T1000 (cell line): ENCODE measurements around the gene NOSIP.

Experiments
- DNase-seq: peaks from one replicate; lab custom pipeline; 2025; ENCODE audit warnings: mixed read lengths; lab: John Stamatoyannopoulos, UW

Gene NOSIP

DNA sequence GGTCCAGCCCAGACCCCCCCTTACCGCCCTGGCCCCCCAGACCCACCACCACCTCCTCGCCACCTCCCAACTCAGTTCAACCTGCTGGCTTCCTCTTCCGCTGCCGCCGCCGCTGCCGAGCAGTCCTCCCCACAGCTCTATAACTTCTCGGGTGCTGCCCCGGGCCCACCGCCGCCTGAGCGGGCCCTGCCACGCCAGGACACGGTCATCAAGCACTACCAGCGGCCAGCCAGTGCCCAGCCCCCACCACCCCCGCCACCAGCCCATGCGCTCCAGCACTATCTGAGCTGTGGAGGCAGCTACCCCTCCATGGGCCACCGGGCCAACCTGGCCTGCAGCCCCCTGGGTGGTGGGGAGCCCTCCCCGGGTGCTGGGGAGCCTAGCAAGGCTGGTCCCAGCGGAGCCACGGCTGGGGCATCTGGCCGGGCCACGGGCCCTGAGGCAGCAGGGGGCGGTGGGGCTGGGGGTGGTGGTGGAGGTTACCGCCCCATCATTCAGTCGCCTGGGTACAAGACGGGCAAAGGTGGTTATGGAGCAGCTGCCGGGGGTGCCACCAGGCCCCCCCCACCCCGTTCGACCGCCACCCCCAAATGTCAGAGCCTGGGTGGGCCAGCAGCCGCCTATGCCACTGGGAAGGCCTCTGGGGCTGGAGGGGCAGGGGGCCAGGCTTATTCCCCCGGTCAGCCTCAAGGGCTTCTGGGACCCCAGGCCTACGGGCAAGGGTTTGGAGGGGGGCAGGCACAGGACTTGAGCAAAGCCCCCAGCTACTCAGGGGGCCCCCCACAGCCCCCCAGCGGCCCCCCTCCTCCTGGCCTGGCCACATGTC, 14.8 kb upstream of the NOSIP start:
- no peak for DNase-seq

DNA sequence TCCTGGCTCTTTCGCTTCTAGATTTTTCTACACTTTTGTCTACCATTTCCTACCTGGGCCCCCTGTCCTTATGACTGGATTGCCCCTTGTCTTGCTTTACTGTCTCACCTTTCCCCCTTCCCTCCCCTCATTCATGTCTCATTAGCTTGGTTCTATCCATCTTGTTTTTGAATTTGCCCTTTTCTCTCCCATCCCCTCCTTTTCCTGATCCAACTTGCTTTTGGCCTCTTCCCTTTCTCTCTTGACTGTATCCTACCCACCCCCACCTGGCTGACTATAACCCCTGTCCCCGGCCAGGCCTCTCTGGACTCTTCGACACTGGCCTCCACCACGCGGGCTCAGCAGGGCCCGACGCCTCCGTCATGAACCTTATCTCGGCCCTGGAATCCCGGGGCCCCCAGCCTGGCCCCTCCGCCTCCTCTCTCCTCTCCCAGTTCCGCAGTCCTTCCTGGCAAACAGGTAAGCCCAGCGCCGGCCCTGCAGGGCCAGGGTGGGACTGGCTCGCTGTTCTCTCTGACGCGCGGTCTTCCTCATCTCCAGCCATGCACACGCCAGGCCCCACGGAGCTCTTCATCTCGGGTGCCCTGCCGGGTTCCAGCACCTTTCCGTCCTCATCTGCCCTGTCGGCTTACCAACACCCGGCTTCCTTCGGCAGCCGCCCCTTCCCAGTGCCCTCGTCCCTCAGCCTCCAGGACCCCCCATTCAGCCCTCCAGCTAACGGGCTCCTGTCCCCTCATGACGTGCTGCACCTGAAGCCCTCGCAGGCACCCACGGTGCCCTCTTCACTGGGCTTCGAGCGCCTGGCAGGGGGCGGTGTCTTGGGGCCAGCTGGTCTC, 14.0 kb upstream of the NOSIP start:
- DNase-seq, result no peak

DNA sequence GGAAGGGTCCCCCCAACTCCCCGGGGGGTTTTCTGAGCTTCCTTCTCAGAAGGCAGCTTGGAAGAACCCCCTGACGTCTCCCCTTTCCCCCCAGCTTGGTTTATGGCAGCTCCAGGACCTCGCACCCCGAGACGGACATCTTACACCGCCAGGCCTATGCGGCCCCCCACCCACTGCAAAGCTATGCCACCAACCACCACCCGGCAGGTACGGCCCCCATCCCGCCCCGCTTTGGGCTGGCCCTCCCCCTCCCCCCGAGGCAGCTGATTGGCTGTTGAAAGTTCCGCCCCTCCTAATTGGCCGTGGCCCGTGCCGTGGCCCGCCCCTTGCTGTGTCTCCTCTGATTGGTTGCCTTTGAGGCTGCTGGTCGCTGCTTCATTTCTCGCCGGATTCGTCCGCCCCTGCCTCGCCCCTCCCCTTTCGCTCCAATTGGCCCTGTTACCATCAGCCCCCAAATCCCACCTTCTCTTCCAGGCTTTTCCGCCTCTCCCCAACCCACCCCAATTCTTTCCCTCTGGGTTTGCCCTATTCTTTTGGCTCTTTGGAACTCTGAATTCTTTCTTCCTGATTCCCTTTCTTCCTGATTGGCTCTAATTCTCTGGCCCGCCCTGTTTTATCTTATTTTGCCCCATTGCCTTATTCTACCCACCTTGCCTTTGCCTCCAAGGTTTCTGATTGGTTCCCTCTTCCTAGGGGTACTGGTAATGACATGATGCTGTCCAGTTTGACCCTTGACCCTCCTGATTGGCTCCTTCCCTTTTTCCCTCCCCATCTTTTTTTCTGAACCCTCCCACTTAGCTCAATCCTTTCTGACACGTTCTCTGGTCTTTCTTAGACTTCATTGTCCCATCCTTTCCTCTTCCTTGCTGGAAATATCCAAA, 13.1 kb upstream of the NOSIP start:
- DNase-seq, result peak; percentile 81

DNA sequence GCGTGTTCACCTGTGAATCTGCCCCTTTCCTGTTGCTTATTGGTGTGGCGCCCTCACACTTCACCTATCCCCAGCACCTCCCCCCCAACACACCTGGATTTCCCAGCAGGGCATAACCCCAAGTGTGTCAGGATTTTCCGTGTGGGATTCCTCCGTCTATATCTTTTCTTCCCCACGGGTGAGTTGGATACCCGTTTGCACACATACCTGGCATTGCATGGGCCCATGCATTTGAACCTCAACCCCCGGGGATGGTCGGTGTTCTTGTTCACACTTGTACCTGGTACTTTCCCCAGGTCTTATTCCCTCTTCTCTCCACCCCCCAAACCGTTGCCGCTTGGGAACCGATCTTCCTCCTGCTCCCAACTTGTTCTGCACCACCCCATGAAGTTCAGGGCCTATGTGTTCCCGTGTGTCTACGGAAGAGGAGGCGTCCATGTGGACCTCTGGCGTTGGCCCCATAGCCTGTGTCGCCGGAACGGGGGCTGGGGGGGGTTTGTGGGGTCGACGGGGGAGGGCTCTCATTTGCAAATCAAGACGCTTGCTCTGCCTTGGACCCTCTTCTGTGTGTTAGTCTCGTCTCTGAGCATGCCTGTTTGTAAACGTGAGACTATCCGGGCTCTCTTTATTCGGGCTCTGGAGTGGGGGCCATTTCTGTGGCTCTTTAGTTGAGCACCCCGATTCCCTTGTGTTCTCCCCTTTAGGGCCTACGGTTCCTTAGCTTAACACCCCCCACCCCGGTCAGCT, 12.3 kb upstream of the NOSIP start:
- no peak for DNase-seq

DNA sequence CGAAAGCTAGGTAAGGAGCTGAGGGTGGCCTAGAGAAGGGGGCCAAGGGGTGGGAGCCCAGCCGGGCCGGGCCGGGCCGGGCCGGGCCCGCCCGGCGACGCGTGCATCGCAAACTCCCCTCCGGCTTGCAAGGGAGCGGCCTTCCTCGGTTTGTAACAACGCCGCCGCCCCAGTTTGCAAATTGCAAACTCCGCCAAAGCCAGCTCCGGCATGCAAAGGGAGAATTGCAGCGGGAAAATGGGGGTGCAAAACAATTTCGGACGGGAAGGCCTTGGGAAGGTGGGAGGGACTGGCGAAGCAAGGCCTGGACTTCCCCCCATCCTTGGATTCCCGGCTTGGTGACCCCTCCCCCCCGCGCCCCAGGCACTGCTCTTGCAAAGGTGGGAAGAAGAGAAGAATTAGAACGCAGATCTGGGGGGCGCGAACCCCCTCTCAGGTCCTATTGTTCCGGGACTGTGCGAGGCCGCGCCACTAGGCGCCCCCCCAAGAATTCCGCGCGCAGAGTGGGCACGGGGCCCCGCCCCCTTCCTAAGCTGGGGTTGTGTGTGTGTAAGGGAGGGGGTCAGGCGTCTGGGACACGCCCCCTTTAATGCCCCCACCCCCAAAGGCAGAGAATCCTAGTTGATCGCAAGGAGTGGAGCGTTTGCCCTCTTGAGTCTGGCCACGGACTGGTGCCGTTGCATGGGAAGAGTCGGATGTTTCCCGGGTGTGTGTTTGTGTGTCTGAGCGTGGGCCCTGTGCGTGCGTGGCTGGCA, 11.6 kb upstream of the NOSIP start:
- peak; percentile 18 for DNase-seq

DNA sequence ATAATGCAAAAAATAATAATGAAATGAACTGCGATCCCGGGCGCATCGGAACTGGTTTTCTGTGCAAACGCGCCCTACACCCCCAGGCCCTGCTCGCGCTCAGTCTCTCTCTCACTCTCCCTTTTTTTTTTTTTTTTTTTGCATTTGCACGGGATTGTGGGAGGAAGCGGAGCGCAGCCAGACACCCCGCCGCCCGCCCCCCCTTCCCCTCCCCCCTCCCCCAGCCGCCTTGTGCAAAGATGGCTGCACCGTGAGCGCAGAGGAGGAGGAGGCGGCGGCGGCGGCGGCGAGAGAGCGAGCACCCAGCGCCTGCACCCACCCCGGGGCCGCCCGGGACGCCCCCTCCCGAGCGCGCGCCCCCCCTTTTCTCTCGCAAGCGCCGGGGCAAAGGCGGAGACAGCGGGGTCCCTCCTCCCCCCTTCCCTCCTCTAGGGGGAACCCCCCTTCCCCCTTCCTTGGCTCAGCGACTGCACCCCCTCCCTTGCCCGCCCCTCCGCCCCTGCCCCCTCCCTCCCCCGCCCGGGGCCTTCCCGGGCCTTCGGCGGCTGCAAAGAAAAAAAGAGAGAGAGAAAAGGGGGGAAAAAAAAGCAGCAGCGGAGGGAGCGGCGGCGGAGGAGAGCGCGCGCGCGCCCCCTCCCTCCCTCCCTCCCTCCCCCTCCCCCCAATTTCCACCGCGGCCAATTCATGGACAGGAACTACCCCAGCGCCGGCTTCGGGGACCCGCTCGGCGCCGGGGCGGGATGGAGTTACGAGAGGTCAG, 10.8 kb upstream of the NOSIP start, which contains the start of gene PRR12:
PRR12 (plus strand) TSS at position 212 of the 760 bp plus-strand sequence; CDS start at position 685, 473 bp downstream.
- DNase-seq, result peak; percentile 67

DNA sequence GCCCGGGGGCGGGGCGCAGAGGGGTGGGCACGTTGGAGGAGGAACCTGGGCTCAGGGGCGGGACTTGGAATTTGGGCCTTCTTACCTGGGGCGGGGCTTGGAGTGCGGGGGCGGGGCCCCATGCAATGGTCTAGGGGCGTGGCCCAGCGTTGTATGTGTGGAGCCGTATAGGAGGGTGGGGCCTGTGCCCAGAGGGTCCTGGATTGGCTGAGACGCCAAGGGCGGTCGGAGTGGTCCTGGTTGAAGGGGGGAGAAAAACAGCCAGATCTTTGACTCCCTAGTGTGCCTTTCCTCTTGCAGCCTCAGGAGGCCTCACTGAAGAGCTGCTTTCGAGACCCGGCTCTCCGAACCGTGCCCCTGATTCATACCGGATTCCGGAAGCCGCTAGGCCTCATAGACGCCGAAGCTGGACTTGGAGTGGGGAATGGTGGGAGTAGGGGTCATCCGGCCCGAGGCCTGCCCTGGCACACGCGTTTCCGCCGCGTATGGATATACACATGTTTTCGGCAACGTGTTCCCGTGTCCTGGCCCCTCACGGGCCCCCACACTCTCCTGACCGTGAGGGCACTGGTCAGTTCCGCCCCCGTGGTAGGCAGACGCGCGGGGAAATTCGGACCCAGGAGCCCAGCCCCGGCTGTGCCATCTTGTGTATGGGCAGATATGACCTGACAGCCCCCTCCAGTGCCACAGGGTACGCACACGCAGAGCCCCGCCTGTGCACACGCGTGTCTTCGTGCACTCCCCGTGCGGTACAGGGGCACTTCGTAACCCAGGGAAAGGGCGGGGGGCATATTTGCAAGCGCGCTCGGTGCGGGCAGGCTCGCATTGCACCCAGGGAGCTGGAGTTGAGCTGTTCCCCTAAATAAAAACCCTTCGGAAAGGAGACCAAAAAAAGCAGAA, 10.0 kb upstream of the NOSIP start:
- DNase-seq, result peak; percentile 90

DNA sequence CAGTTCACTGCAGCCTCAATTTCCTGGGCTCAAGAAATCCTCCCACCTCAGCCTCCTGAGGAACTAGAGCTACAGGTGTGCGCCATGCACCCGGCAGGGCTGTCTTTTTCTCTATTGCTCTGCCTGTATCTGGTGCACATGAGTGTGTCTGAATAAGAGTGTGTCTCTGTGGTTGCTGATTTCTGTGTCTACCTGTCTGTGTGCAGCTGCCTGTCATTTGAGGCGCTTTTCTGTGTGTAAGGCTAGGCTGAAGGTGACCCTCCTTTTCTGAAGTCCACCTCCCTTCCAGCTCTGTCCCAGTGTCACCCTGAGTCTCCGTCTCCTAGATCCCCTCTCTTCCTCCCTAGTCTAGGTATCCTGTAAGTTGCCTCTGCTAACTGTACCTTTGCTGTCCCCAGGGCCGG, 9.1 kb upstream of the NOSIP start:
- no peak for DNase-seq

DNA sequence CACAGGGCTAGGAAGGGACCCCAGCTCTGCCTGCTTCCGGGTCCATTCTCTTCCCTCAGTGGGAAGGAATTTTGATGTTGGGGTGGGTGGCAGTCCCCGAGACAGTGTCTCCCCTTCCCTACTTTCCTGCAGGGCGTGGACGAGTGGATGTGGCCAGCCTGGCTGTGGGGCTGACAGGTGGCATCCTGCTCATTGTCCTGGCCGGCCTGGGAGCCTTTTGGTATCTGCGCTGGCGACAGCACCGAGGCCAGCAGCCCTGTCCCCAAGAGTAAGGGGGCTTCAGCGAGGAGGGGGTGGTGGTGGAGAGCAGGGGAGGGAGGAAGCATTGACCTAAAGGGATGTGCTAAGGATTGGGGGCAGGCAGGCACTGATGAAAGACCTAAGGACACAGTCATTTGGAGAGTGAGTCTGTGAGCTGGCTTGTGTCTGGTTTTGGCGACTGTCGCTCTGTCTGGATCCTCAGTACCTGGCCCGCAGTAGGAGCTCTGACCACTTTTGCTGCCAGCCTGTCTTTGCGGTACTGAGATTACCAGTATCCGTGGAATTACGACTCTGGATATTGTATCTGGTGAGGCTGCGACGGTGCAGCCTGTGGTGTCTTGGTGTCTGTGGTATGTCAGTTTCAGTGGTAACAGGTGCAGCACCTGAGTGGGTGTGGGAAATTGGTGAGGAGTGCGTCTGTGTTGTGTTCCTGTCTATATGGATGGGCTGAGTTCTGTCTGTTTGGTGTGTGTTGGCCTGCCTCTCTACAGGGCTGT, 8.2 kb upstream of the NOSIP start:
- DNase-seq, result no peak

DNA sequence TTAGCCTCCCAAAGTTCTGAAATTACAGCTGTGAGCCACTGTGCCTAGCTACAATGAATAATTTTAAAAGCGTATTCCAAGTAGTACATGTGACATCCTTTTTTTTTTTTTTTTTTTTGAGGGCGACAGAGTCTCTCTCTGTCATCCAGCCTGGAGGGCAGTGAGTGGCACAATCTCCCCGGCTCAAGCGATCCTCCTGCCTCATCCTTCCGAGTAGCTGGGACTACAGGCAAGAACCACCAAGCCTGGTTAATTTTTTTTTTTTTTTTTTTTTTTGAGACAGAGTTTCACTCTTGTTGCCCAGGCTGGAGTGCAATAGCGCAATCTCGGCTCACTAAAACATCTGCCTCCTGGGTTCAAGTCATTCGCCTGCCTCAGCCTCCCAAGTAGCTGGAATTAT, 6.9 kb upstream of the NOSIP start:
- DNase-seq, result no peak

DNA sequence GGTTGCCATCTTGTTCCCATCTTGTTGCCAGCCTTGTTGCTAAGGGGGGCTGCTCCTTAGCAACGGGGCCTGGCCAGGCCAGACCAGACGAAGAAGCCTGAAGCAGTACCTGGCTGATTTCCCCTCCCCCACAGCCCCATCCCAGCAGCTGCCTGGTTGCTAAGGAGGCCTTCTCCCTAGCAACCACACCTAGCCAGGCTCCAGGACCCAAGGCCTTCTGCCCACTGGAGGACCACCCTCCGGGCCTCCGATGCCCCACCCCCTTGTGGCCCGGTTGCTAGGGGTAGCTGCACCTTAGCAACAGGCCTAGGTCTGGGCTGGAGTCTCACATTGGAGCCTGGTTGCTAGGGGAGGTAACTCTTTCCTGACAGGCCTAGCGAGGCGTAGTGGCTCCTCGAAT, 4.7 kb upstream of the NOSIP start:
- no peak for DNase-seq

DNA sequence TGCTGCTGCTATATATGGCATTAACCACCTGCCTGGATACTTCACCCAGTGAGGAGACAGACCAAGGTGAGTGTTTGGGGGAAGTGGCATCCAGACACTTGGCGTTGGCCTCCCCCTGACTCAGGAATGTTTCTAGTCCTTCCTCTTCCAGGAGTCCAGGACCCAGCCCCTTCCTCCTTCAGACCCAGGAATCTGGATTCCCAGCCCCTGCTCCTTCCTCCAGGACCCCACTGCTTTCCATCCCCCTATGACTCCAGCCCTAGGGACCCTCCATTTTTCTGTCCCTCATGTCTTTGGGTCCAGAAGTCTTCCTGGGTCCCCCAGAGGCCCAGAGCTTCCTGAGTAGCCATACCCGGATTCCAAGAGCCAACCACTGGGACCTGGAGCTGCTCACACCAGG, 2.9 kb upstream of the NOSIP start:
- DNase-seq, result no peak

DNA sequence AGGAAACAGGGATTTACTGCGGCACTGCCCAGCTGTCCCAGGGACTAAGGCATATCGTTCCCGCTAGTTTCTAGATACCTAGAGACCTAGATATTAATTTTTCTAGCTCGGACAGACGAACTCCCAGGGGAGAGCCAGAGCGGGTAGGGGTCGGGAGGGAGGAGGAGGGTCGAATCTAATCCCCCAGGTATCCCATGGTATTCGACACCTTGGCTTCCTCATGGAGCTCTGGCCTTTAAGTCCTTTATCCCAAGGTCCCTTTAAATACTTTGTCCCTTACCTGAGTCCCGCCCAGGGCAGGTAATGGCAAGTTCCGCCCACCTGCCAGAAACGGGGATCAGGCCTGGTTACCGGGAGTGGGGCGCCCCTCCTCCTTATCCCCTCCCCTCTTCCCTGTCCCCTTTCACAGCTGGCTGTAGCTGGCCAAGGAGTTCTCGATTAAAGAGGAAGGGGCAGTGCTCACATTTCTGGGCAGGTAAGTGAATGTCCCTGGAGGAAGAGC, 702 bp upstream of the NOSIP start, which contains the start of gene PRRG2:
PRRG2 (plus strand) TSS at position 310 of the 502 bp plus-strand sequence. CDS start 1,904 bp downstream, outside the sequence.
- DNase-seq, result no peak

DNA sequence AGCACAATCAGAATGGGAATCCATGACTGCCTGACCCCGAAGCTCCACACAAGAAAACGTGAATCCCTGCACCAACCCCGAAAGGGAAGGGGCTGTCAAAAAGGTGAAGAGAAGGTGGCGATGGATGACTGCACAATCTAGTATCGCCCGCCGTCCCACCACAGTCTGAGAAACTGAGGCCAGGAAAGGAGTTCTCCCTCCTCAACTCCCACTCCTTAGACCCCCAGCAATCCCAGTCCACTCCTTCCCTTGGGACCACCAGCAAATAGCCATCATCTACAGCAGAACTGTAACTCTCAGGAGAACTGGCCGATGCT, 451 bp downstream of the NOSIP start:
- DNase-seq, result no peak

DNA sequence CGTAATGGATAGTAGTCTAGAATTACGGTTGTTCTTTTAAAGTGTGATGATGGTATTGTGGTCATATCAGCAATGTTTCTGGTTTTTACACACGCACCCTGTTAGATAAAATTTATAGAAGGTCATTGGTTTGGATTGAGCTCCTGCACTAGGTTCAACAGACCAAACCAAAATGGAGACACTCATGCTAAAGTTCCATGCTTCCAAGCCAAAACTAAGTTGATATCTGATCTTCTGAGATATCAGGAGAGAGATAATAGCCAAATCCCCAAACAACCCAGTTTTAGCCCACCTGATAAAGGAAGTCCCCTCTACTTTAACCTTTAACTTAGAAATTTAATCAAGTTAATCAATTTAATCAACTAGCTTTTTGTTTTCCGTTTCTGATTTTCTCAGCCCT, 1.2 kb downstream of the NOSIP start:
- DNase-seq, result no peak

DNA sequence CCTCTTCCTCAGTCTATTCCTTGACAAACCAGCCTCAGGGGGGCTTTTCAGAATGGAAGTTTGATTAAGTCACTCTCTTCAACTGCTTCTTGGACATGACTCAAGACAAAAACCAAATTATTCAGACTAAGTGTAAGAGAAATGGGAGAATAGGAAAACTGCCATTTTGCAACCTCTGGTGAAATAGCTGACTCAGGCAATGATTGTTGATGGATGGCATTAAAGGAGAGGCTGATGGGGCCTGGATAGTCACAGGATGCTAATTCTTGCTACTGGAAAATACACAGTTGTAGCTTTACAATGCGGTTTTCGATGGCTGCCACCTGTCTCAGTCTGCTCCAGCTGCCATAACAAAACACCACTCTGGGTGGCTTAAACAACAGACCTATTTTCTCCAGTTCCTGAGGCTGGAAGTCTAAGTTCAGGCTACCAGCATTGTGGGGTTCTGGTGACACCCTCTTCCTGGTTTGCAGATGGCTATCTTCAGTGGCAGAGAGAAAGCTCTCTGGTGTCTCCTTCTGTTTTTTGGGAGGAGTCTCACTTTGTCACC, 6.1 kb downstream of the NOSIP start:
- DNase-seq, result no peak

DNA sequence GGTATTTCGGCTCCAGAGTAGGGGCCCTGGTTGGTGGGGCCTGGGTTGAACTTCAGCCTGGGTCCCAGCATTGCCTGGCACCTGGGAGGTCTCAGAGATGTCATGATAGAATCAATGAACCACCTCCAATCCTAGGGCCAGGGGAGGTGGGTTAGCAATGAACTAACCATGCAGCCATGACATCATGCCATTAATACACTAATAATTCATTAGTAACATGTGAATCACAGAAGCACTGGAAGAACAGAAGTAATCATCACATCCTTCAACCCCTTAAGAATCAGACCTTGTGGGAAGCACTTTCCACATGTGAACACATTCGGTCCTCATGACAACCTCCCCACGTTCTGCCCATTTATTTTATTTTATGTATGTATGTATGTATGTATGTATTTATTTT, 6.9 kb downstream of the NOSIP start:
- DNase-seq, result no peak

DNA sequence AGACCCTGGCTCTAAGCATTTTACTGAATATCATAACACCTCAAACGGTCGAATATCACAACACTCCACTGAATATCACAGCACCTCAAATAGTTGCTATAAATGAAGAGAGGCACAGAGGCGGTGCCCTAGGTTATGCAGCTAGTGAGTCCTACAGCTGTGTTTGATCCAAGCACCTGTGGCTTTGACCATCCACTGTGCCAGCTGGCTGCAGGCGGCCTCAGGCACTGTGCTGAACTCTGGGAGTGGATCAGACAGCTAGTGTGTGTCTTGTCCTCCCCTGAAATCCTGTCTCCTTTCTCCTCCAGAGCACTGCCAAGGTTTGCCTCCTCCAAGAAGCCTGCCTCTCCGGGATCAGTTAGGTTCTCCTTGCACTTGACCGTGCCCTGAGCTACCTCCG, 7.3 kb downstream of the NOSIP start:
- no peak for DNase-seq
